Neural progenitor cell (in vitro differentiated cells): Measurements from ENCODE around the gene IFT52. TPM values are rescaled to one million over a fixed set of nuclear protein-coding genes. Genes with fewer than 3 reads are reported as not detected.
"Not testable (repeated sequence)": the region's sequence is repeated elsewhere in the genome, so short reads cannot be mapped to it uniquely, and the experiment has no call there.

Experiments
- DNase-seq: peaks from one replicate; pipeline ENCODE4 v3.0.0-alpha.2; 2016; ENCODE audit warnings: low spot score
- H2AFZ ChIP-seq: fragments of 200-600 bp; sonication (generic); replicated peaks from 2 replicates; pipeline ENCODE4 v1.6.1; 2016; ENCODE audit warnings: antibody characterized with exemption
- H3F3A ChIP-seq: fragments of 200-600 bp; sonication (generic); 2 replicates; pipeline ENCODE4 v1.6.1; 2016; ENCODE audit warnings: antibody characterized with exemption, low read depth
- H3K27ac ChIP-seq: fragments of 200-600 bp; sonication (generic); 2 replicates; pipeline ENCODE4 v1.5.1; 2016; ENCODE audit warnings: mild to moderate bottlenecking
- H3K27me3 ChIP-seq: fragments of 200-600 bp; sonication (generic); 2 replicates; pipeline ENCODE4 v1.6.1; 2016; ENCODE audit warnings: mild to moderate bottlenecking, moderate library complexity
- H3K36me3 ChIP-seq: fragments of 200-600 bp; sonication (generic); 2 replicates; pipeline ENCODE4 v1.5.1; 2016
- H3K4me1 ChIP-seq: fragments of 200-600 bp; sonication (generic); 2 replicates; pipeline ENCODE4 v1.6.1; 2016; ENCODE audit warnings: mixed run types
- H3K4me2 ChIP-seq: fragments of 200-600 bp; sonication (generic); 2 replicates; pipeline ENCODE4 v1.6.1; 2016
- H3K4me3 ChIP-seq: fragments of 200-600 bp; sonication (generic); 2 replicates; pipeline ENCODE4 v1.5.1; 2016
- H3K79me2 ChIP-seq: fragments of 200-600 bp; sonication (generic); 2 replicates; pipeline ENCODE4 v1.6.1; 2016; ENCODE audit warnings: low read depth
- H3K9ac ChIP-seq: fragments of 200-600 bp; sonication (generic); 2 replicates; pipeline ENCODE4 v1.6.1; 2016
- H3K9me3 ChIP-seq: fragments of 200-600 bp; sonication (generic); 2 replicates; pipeline ENCODE4 v1.5.1; 2016; ENCODE audit warnings: low read depth
- H4K20me1 ChIP-seq: fragments of 200-600 bp; sonication (generic); 2 replicates; pipeline ENCODE4 v1.6.1; 2016; ENCODE audit warnings: low read depth
- H3K27ac Mint-ChIP-seq: 3 replicates; pipeline ENCODE4 v1.8.0; 2021; ENCODE audit warnings: mixed read lengths
- H3K27me3 Mint-ChIP-seq: 2 replicates; pipeline ENCODE4 v1.8.0; 2022; ENCODE audit warnings: low read depth, mild to moderate bottlenecking, inconsistent platforms, moderate library complexity, mixed read lengths; ENCODE audit not compliant: insufficient read depth
- H3K36me3 Mint-ChIP-seq: 3 replicates; pipeline ENCODE4 v1.8.0; 2021; ENCODE audit warnings: mixed read lengths
- H3K4me1 Mint-ChIP-seq: 3 replicates; pipeline ENCODE4 v1.8.0; 2021; ENCODE audit warnings: mixed read lengths
- H3K4me3 Mint-ChIP-seq: 3 replicates; pipeline ENCODE4 v1.8.0; 2021; ENCODE audit warnings: mild to moderate bottlenecking, moderate library complexity, mixed read lengths
- H3K9me3 Mint-ChIP-seq: 3 replicates; pipeline ENCODE4 v1.8.0; 2020; ENCODE audit warnings: mixed read lengths
- EZH2 ChIP-seq: fragments of 200-600 bp; sonication (generic); IDR thresholded peaks from 2 replicates; pipeline ENCODE4 v1.6.1; 2017; ENCODE audit warnings: antibody characterized with exemption, mild to moderate bottlenecking, moderate library complexity
- EZH2phosphoT487 ChIP-seq: fragments of 200-600 bp; sonication (generic); IDR thresholded peaks from 2 replicates; pipeline ENCODE4 v1.6.1; 2017; ENCODE audit warnings: antibody characterized with exemption
- total RNA-seq: library from RNA; depleted of rRNA; stranded (reverse); fragments of >200 nt; gene quantifications from 2 replicates; pipeline ENCODE4 v1.2.3, GENCODE V29; 2015; ENCODE audit warnings: low replicate concordance
- TF ChIP-seq, protein P1 (sequence below): fragments of 200-600 bp; sonication (generic); IDR thresholded peaks from 2 replicates; pipeline ENCODE4 v1.5.1; 2017; ENCODE audit warnings: antibody characterized with exemption, mild to moderate bottlenecking

The IFT52 gene
- total RNA-seq, 1 donor from 2014 or later = 87.9 TPM

- H3K36me3 Mint-ChIP-seq = no peaks in the 10 kb centered on the region
- Histone ChIP-seq H3K27me3 (no peaks in the 10 kb centered on the region), H3K4me1 (no peaks in the 10 kb centered on the region), H4K20me1 (no peaks in the 10 kb centered on the region), H3K27ac (no peak overlapping the region), H2AFZ (no peak overlapping the region), H3F3A (no peaks in the 10 kb centered on the region), H3K4me2 (no peak overlapping the region), H3K4me3 (no peak overlapping the region), H3K79me2 (no peaks in the 10 kb centered on the region), H3K9ac (no peak overlapping the region), H3K36me3 (no peaks in the 10 kb centered on the region), H3K9me3 (no peaks in the 10 kb centered on the region)
- H3K9me3 Mint-ChIP-seq = no peaks in the 10 kb centered on the region
- TF ChIP-seq EZH2phosphoT487 = no peak
- no peak for DNase-seq
- H3K27ac Mint-ChIP-seq = no peak overlapping the region
- H3K27me3 Mint-ChIP-seq = peaks cover 4% of the 10 kb centered on the region
- no peaks in the 10 kb centered on the region for H3K4me1 Mint-ChIP-seq
- H3K4me3 Mint-ChIP-seq = no peak overlapping the region
Observed at GRCh38 chr20:43583982-43584432, 6.7 kb upstream of the IFT52 start.

DNA sequence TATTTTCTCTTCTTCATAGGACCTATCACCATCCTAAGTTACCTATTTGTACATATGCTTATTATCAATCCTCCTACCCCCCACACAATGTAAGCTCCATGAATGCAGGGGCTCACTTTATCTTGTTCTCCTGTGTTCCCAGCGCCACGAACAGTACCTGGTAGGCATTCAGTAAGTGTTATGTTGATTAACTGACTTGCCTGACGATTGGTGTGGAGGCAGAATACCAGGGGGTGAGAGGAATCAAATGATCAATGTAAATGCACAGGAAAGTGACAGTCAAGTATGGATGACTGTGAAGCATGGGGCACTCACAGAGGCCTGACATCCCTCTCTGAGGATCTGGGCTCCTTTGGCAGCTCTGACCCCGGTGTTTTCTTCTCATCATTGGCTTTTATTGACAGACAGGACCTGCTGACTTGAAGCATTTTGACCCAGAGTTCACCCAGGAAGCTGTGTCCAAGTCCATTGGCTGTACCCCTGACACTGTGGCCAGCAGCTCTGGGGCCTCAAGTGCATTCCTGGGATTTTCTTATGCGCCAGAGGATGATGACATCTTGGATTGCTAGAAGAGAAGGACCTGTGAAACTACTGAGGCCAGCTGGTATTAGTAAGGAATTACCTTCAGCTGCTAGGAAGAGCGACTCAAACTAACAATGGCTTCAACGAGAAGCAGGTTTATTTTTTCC, 6.1 kb upstream of the IFT52 start:
- H3K27me3 ChIP-seq = no peaks in the 10 kb centered on the region
- no peaks in the 10 kb centered on the region for H3K79me2 ChIP-seq
- H3K27me3 Mint-ChIP-seq = peaks cover 4% of the 10 kb centered on the region
- peaks cover 1% of the 10 kb centered on the region for H3F3A ChIP-seq
- no peaks in the 10 kb centered on the region for H3K9me3 ChIP-seq
- no peaks in the 10 kb centered on the region for H3K4me1 ChIP-seq
- H3K4me3 Mint-ChIP-seq = no peak overlapping the region
- no peak overlapping the region for H3K27ac Mint-ChIP-seq
- TF ChIP-seq EZH2phosphoT487 (no peak), EZH2 (no peak)
- TF ChIP-seq, protein P1, sequence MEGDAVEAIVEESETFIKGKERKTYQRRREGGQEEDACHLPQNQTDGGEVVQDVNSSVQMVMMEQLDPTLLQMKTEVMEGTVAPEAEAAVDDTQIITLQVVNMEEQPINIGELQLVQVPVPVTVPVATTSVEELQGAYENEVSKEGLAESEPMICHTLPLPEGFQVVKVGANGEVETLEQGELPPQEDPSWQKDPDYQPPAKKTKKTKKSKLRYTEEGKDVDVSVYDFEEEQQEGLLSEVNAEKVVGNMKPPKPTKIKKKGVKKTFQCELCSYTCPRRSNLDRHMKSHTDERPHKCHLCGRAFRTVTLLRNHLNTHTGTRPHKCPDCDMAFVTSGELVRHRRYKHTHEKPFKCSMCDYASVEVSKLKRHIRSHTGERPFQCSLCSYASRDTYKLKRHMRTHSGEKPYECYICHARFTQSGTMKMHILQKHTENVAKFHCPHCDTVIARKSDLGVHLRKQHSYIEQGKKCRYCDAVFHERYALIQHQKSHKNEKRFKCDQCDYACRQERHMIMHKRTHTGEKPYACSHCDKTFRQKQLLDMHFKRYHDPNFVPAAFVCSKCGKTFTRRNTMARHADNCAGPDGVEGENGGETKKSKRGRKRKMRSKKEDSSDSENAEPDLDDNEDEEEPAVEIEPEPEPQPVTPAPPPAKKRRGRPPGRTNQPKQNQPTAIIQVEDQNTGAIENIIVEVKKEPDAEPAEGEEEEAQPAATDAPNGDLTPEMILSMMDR = no peak
- no peak overlapping the region for H3K9ac ChIP-seq
- no peak overlapping the region for H2AFZ ChIP-seq
- H3K4me2 ChIP-seq = no peak overlapping the region
- no peaks in the 10 kb centered on the region for H3K36me3 ChIP-seq
- no peaks in the 10 kb centered on the region for H3K4me1 Mint-ChIP-seq
- H3K27ac ChIP-seq = no peak overlapping the region
- no peak overlapping the region for H3K4me3 ChIP-seq
- no peaks in the 10 kb centered on the region for H3K9me3 Mint-ChIP-seq
- no peaks in the 10 kb centered on the region for H3K36me3 Mint-ChIP-seq
- no peaks in the 10 kb centered on the region for H4K20me1 ChIP-seq
- no peak for DNase-seq

- Mint-ChIP-seq H3K4me1 (peaks cover 14% of the 10 kb centered on the region), H3K4me3 (no peak overlapping the region), H3K36me3 (no peaks in the 10 kb centered on the region), H3K9me3 (no peaks in the 10 kb centered on the region), H3K27me3 (peaks cover 4% of the 10 kb centered on the region), H3K27ac (no peak overlapping the region)
- Histone ChIP-seq H3K27me3 (no peaks in the 10 kb centered on the region), H2AFZ (no peak overlapping the region), H3K27ac (no peak overlapping the region), H3F3A (peaks cover 8% of the 10 kb centered on the region), H3K9ac (no peak overlapping the region), H3K36me3 (no peaks in the 10 kb centered on the region), H3K4me3 (no peak overlapping the region), H3K9me3 (no peaks in the 10 kb centered on the region), H4K20me1 (peaks cover 2% of the 10 kb centered on the region), H3K79me2 (peaks cover 8% of the 10 kb centered on the region), H3K4me1 (peaks cover 9% of the 10 kb centered on the region), H3K4me2 (no peak overlapping the region)
- TF ChIP-seq, protein P1 = no peak
- TF ChIP-seq EZH2phosphoT487 (no peak), EZH2 (no peak)
- DNase-seq = no peak
Observed at GRCh38 chr20:43586641-43587040, 4.1 kb upstream of the IFT52 start.

DNA sequence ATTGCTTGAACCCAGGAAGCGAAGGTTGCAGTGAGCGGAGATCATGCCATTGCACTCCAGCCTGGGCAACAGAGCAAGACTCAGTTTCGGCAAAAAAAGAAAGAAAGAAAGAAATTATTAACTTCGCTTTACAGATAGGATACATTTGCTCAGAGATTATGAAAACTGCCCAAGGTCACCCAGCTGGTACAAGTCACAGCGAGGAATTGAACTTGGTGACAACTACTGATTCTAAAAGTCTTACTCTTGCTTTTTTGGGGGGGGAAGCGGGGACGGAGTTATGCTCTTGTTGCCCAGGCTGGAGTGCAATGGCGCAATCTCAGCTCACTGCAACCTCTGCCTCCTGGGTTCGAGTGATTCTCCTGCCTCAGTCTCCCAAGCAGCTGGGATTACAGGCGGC, 2.2 kb upstream of the IFT52 start:
- peaks cover 20% of the 10 kb centered on the region for H3K4me1 Mint-ChIP-seq
- not testable (repeated sequence) for H3K4me3 ChIP-seq, H3K27me3 Mint-ChIP-seq, H3K27ac Mint-ChIP-seq, H3K27me3 ChIP-seq, H3K9ac ChIP-seq, H3F3A ChIP-seq, H4K20me1 ChIP-seq, DNase-seq, H3K27ac ChIP-seq, H3K36me3 ChIP-seq, H2AFZ ChIP-seq, H3K4me2 ChIP-seq, H3K36me3 Mint-ChIP-seq, H3K9me3 Mint-ChIP-seq, H3K9me3 ChIP-seq, H3K4me3 Mint-ChIP-seq
- Histone ChIP-seq H3K4me1 (peaks cover 13% of the 10 kb centered on the region), H3K79me2 (peaks cover 27% of the 10 kb centered on the region)
